GM18507 (cell line): ENCODE results near the gene PDK4.
"Not testable (repeated sequence)": the region's sequence is repeated elsewhere in the genome, so short reads cannot be mapped to it uniquely, and the experiment has no call there.

Source experiments
- DNase-seq: peaks from one replicate; pipeline ENCODE4 v3.0.0; 2011; ENCODE audit warnings: low read depth; ENCODE audit not compliant: insufficient read length; ENCODE audit errors: extremely low spot score
- FAIRE-seq: peaks from 2 replicates; lab custom pipeline; 2011; peaks lifted over from hg19 to GRCh38; lab: Jason Lieb, UNC

PDK4 gene

GRCh38 chr7:95581467-95581866 is 14.8 kb downstream of the PDK4 start:
- FAIRE-seq, result no peak

GRCh38 chr7:95579318-95579717 is 17.0 kb downstream of the PDK4 start:
- FAIRE-seq, result no peak
- no peak for DNase-seq

More at GRCh38 chr7:95581467-95581866, 14.8 kb downstream of the PDK4 start:
- no peak for DNase-seq

- no peak for FAIRE-seq
Measured at GRCh38 chr7:95578299-95578855, 17.9 kb downstream of the PDK4 start.

GRCh38 chr7:95577137-95577536 is 19.2 kb downstream of the PDK4 start:
- no peak for FAIRE-seq

More at GRCh38 chr7:95578299-95578855, 17.9 kb downstream of the PDK4 start:
- DNase-seq, result no peak

GRCh38 chr7:95569720-95570119 is 26.6 kb downstream of the PDK4 start:
- DNase-seq, result no peak
- FAIRE-seq, result no peak

More at GRCh38 chr7:95577137-95577536, 19.2 kb downstream of the PDK4 start:
- DNase-seq, result no peak

GRCh38 chr7:95560674-95561073 is 35.6 kb downstream of the PDK4 start:
- DNase-seq (no peak), FAIRE-seq (no peak)

GRCh38 chr7:95558864-95559263 is 37.5 kb downstream of the PDK4 start:
- DNase-seq (no peak), FAIRE-seq (no peak)

- no peak for FAIRE-seq
Measured at GRCh38 chr7:95556777-95557176, 39.5 kb downstream of the PDK4 start.

GRCh38 chr7:95553939-95554338 is 42.4 kb downstream of the PDK4 start:
- FAIRE-seq, result no peak
- no peak for DNase-seq

More at GRCh38 chr7:95556777-95557176, 39.5 kb downstream of the PDK4 start:
- DNase-seq, result no peak

- not testable (repeated sequence) for DNase-seq, FAIRE-seq
Measured at GRCh38 chr7:95552010-95552926, 44.0 kb downstream of the PDK4 start.

- FAIRE-seq, result no peak
- DNase-seq, result no peak
Measured at GRCh38 chr7:95550546-95550945, 45.8 kb downstream of the PDK4 start.

GRCh38 chr7:95549818-95550529 is 46.3 kb downstream of the PDK4 start:
- FAIRE-seq, result no peak
- no peak for DNase-seq

- no peak for FAIRE-seq
- DNase-seq, result no peak
Measured at GRCh38 chr7:95547361-95548348, 48.7 kb downstream of the PDK4 start.

GRCh38 chr7:95546647-95547046 is 49.7 kb downstream of the PDK4 start:
- FAIRE-seq, result no peak
- no peak for DNase-seq

- DNase-seq (no peak), FAIRE-seq (no peak)
Measured at GRCh38 chr7:95545673-95546072, 50.6 kb downstream of the PDK4 start.

- no peak for DNase-seq
- FAIRE-seq, result peak; percentile 38
Measured at GRCh38 chr7:95545007-95545615, 51.2 kb downstream of the PDK4 start.

GRCh38 chr7:95544171-95544570 is 52.1 kb downstream of the PDK4 start:
- no peak for DNase-seq
- FAIRE-seq, result no peak

- FAIRE-seq, result no peak
- DNase-seq, result no peak
Measured at GRCh38 chr7:95543312-95543711, 53.0 kb downstream of the PDK4 start.

GRCh38 chr7:95540366-95540765 is 56.0 kb downstream of the PDK4 start:
- DNase-seq, result no peak
- FAIRE-seq, result no peak
